ENCODE data around the gene CDC42BPG.

CDC42BPG gene

GRCh38 chr11:64878223-64878493, 33.7 kb upstream of the CDC42BPG start:
- no peak for DNase-seq

- no peak for DNase-seq
Observed at GRCh38 chr11:64877390-64878222, 33.2 kb upstream of the CDC42BPG start.

- DNase-seq, result no peak
Observed at GRCh38 chr11:64876835-64877341, 32.4 kb upstream of the CDC42BPG start.

GRCh38 chr11:64876229-64876750, 31.8 kb upstream of the CDC42BPG start:
- no peak for DNase-seq

GRCh38 chr11:64875369-64876228, 31.1 kb upstream of the CDC42BPG start:
- DNase-seq, result no peak

GRCh38 chr11:64874308-64875240, 30.1 kb upstream of the CDC42BPG start:
- no peak for DNase-seq

- no peak for DNase-seq
Observed at GRCh38 chr11:64872790-64873488, 28.5 kb upstream of the CDC42BPG start.

- no peak for DNase-seq
Observed at GRCh38 chr11:64871492-64871891, 27.0 kb upstream of the CDC42BPG start.

GRCh38 chr11:64870893-64871466, 26.5 kb upstream of the CDC42BPG start:
- DNase-seq, result no peak

- DNase-seq, result peak; percentile 52
Observed at GRCh38 chr11:64870176-64870892, 25.9 kb upstream of the CDC42BPG start.

GRCh38 chr11:64869571-64870175, 25.2 kb upstream of the CDC42BPG start:
- DNase-seq, result no peak

GRCh38 chr11:64868904-64869570, 24.6 kb upstream of the CDC42BPG start:
- DNase-seq, result no peak

GRCh38 chr11:64867748-64868462, 23.5 kb upstream of the CDC42BPG start:
- no peak for DNase-seq

- no peak for DNase-seq
Observed at GRCh38 chr11:64866173-64866491, 21.7 kb upstream of the CDC42BPG start.

- no peak for DNase-seq
Observed at GRCh38 chr11:64865286-64866172, 21.1 kb upstream of the CDC42BPG start.

GRCh38 chr11:64864473-64865285, 20.2 kb upstream of the CDC42BPG start:
- no peak for DNase-seq

GRCh38 chr11:64864135-64864472, 19.7 kb upstream of the CDC42BPG start:
- DNase-seq, result no peak

All from hematopoietic multipotent progenitor cell treated with erythropoietin and hydrocortisone succinate and interleukin-3 and kit ligand, for 8 days (in vitro differentiated cells).